ENCODE data around the gene ADAMTSL3. TPM values are rescaled to one million over a fixed set of nuclear protein-coding genes. Genes with fewer than 3 reads are reported as not detected.

The ADAMTSL3 gene
- polyA plus RNA-seq, 1 donor from 2014 or later: 0.51 TPM

- no peaks in the 10 kb centered on the region for H3K27me3 ChIP-seq (ENCODE audit: insufficient read depth, low read depth, low read length)
- TF ChIP-seq TAF1 (IDR thresholded peaks at IDR 0.05; ENCODE audit: low read depth): no peak
- peak; percentile 83 for TF ChIP-seq REST (IDR thresholded peaks at IDR 0.05; ENCODE audit: borderline replicate concordance)
- TF ChIP-seq EP300 (conservative IDR thresholded peaks at IDR 0.05; ENCODE audit: poor library complexity, severe bottlenecking): peak; percentile 98
- TF ChIP-seq CTCF (IDR thresholded peaks at IDR 0.05; ENCODE audit: poor library complexity, severe bottlenecking): no peak
- peak; percentile 96 for TF ChIP-seq POLR2AphosphoS5 (IDR thresholded peaks at IDR 0.05)
- H3K9me3 ChIP-seq (ENCODE audit: low read length): peaks cover 4% of the 10 kb centered on the region
- H3K9ac ChIP-seq (ENCODE audit: low read length): no peak overlapping the region
- no peaks in the 10 kb centered on the region for H3K36me3 ChIP-seq (ENCODE audit: insufficient read depth, low read length)
- no peaks in the 10 kb centered on the region for H3K9me2 ChIP-seq (ENCODE audit: insufficient read depth, low read length)
- H3K79me2 ChIP-seq (replicated peaks; ENCODE audit: insufficient read depth, low read length): no peaks in the 10 kb centered on the region
- no peaks in the 10 kb centered on the region for H4K20me1 ChIP-seq (ENCODE audit: insufficient read depth)
- no peaks in the 10 kb centered on the region for H3F3A ChIP-seq (ENCODE audit: insufficient read depth, low read length, poor library complexity, severe bottlenecking)
- H3K4me3 ChIP-seq (ENCODE audit: low read length): no peak overlapping the region
- no peak overlapping the region for H3K27ac ChIP-seq (ENCODE audit: low read length)
- H2AFZ ChIP-seq (ENCODE audit: low read depth, low read length): no peak overlapping the region
- H3K4me2 ChIP-seq (ENCODE audit: low read length): peak overlapping the region; percentile 26
Observed at GRCh38 chr15:83732770-83733169, 78.8 kb downstream of the ADAMTSL3 start.

DNA sequence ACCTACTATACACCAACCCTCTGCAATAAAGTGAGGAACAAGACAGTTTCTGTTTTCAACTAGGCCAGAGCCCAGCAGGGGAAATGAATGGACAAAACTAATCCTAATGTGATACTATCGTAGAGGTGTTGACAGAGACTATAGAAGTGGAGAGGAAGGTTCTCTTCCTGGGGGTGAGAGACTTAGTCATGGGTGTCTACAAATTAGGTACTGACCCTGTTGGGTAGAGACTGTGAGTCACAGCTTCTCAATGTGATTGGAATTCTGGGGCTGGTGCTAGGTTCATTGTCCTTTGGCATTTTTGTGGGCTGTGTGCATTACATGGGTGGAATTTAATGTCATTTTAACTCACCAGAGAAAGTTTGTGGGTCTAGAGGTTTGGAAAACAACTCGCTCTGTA, 79.3 kb downstream of the ADAMTSL3 start:
- no peak overlapping the region for H3K4me2 ChIP-seq (ENCODE audit: low read length)
- H3K27me3 ChIP-seq (ENCODE audit: insufficient read depth, low read depth, low read length): no peaks in the 10 kb centered on the region

More for the DNA sequence above, 79.3 kb downstream of the ADAMTSL3 start:
- Histone ChIP-seq H3K27ac (ENCODE audit: low read length) (no peak overlapping the region), H3K9me3 (ENCODE audit: low read length) (peaks cover 4% of the 10 kb centered on the region), H3K4me3 (ENCODE audit: low read length) (no peak overlapping the region), H3K79me2 (replicated peaks; ENCODE audit: insufficient read depth, low read length) (no peaks in the 10 kb centered on the region), H4K20me1 (ENCODE audit: insufficient read depth) (no peaks in the 10 kb centered on the region), H3K9me2 (ENCODE audit: insufficient read depth, low read length) (no peaks in the 10 kb centered on the region), H3K9ac (ENCODE audit: low read length) (no peak overlapping the region), H3F3A (ENCODE audit: insufficient read depth, low read length, poor library complexity, severe bottlenecking) (no peaks in the 10 kb centered on the region), H3K36me3 (ENCODE audit: insufficient read depth, low read length) (no peaks in the 10 kb centered on the region), H2AFZ (ENCODE audit: low read depth, low read length) (no peak overlapping the region)
- TF ChIP-seq TAF1 (IDR thresholded peaks at IDR 0.05; ENCODE audit: low read depth): no peak
- no peak for TF ChIP-seq POLR2AphosphoS5 (IDR thresholded peaks at IDR 0.05)
- TF ChIP-seq REST (IDR thresholded peaks at IDR 0.05; ENCODE audit: borderline replicate concordance): no peak
- TF ChIP-seq MXI1 (conservative IDR thresholded peaks at IDR 0.05; ENCODE audit: poor library complexity, severe bottlenecking): no peak
- no peak for TF ChIP-seq RAD21 (conservative IDR thresholded peaks at IDR 0.05)
- no peak for TF ChIP-seq EZH2 (IDR thresholded peaks at IDR 0.05; ENCODE audit: borderline replicate concordance, insufficient read depth, low read length, poor library complexity, severe bottlenecking)
- TF ChIP-seq SMC3 (conservative IDR thresholded peaks at IDR 0.05; ENCODE audit: poor library complexity): no peak
- TF ChIP-seq CTCF (IDR thresholded peaks at IDR 0.05; ENCODE audit: poor library complexity, severe bottlenecking): no peak
- no peak for TF ChIP-seq EP300 (conservative IDR thresholded peaks at IDR 0.05; ENCODE audit: poor library complexity, severe bottlenecking)

Measured in neural cell (in vitro differentiated cells).